Measurements from ENCODE around the gene ATP5ME. TPM values are rescaled to one million over a fixed set of nuclear protein-coding genes. Genes with fewer than 3 reads are reported as not detected.

The ATP5ME gene
- total and polyA plus RNA-seq, 2 experiments from 2014 or later: 177 to 1,438 TPM

- H3K27me3 ChIP-seq: no peaks in the 10 kb centered on the region
- no peak for DNase-seq (ENCODE audit: low read depth in 1 of 2, low spot score in 1 of 2)
- no peak overlapping the region for H3K4me3 ChIP-seq
- H3K4me1 ChIP-seq (ENCODE audit: low read depth): peaks cover 17% of the 10 kb centered on the region
- TF ChIP-seq CTCF (IDR thresholded peaks at IDR 0.05; ENCODE audit: low read depth, low read length): no peak
- H3K27ac ChIP-seq: no peak overlapping the region
- H3K36me3 ChIP-seq: no peaks in the 10 kb centered on the region
- no peaks in the 10 kb centered on the region for H3K9me3 ChIP-seq (ENCODE audit: low read depth)
Observed at GRCh38 chr4:651884-652642, 22.0 kb downstream of the ATP5ME start.

DNA sequence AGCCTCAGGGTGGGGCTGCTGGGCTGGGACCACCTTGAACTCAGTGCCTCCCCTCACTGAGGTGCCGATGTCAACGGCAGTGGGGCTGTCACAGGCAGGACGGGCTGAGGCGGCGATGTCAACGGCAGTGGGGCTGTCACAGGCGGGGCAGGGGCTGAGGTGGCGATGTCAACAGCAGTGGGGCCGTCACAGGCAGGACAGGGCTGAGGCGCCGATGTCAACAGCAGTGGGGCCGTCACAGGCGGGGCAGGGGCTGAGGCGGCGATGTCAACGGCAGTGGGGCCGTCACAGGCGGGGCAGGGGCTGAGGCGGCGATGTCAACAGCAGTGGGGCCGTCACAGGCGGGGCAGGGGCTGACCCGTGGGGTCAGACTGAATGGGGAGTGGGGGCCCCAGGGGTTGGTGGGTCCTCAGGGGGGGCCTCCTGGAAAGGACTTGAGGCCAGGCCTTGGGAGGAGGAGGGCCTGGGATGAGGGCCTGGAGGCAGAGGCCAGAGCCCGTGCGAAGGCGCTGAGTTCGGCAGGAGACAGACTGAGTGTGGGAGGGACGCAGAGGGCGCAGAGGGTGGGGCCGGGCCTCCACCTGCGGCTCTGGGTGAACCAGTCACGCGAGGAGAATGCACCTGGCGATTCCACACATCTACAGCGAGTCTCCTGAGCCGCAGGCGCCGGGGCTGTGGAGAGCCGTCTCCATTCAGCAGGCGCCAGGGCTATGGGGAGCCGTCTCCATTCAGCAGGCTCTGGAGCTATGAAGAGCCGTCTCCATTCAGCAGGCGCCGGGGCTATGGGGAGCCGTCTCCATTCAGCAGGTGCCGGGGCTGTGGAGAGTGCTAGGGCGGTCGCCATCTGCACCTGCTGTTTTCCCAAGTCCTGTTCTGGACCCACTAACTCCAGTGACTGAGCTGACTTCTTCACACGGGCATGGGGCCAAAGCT is 22.9 kb downstream of the ATP5ME start:
- peaks cover 17% of the 10 kb centered on the region for H3K4me1 ChIP-seq (ENCODE audit: low read depth)

DNA sequence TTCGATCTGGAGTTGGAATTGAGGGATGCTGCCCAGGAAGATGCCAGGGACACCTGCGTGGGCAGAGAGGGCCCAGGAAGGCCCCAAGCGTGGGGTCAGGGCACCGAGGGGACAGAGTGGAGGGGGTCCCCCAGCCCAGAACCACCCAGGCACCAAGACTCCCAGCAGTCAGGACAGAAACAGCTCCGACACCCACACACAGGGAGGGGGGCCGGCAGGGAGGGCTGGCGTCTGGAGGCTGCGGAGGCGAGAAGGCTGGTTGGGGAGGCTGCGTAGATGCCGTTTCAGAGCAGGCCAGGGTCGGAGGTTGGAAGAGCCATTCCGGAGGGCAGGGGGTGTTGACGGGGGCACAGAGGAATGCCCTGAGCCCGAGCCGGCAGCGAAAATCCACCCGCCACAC is 23.6 kb downstream of the ATP5ME start:
- H3K27ac ChIP-seq: no peak overlapping the region
- DNase-seq (ENCODE audit: low read depth in 1 of 2, low spot score in 1 of 2): no peak
- H3K4me1 ChIP-seq (ENCODE audit: low read depth): peaks cover 17% of the 10 kb centered on the region
- H3K4me3 ChIP-seq: no peak overlapping the region
- no peaks in the 10 kb centered on the region for H3K36me3 ChIP-seq
- H3K9me3 ChIP-seq (ENCODE audit: low read depth): no peaks in the 10 kb centered on the region
- TF ChIP-seq CTCF (IDR thresholded peaks at IDR 0.05; ENCODE audit: low read depth, low read length): no peak
- no peaks in the 10 kb centered on the region for H3K27me3 ChIP-seq

More for the DNA sequence above, 22.9 kb downstream of the ATP5ME start:
- Histone ChIP-seq H3K9me3 (ENCODE audit: low read depth) (no peaks in the 10 kb centered on the region), H3K27me3 (no peaks in the 10 kb centered on the region), H3K36me3 (no peaks in the 10 kb centered on the region), H3K4me3 (no peak overlapping the region), H3K27ac (no peak overlapping the region)
- DNase-seq (ENCODE audit: low read depth in 1 of 2, low spot score in 1 of 2): no peak
- TF ChIP-seq CTCF (IDR thresholded peaks at IDR 0.05; ENCODE audit: low read depth, low read length): no peak

DNA sequence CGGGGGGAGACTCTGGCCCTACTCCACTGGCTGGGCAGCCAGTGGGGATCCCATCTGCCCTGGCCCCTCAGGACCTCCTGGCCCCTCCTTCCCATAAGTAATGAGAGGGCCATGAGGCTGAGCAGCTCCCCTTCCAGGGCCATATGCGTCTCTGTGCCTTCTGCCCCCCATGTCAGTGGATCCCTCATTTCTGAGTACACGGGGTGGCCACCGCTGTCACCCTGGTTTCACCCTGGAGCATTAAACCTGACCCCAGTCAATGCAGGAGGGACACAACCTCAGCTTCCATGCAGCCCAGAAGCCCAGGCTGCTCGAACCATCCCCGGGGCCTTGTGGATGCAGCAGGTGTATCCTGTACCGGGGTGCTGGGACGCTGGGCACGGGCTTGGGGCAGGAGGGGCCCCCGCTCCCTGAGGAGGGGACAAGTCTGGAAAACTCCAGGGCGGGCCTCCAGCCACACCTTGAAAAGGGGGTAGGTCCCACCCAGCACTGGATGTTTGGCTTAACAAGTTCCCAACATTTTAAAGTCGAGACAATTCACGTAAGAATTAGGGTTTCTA is 24.2 kb downstream of the ATP5ME start:
- Histone ChIP-seq H3K4me3 (no peak overlapping the region), H3K4me1 (ENCODE audit: low read depth) (peaks cover 17% of the 10 kb centered on the region), H3K27me3 (no peaks in the 10 kb centered on the region), H3K27ac (no peak overlapping the region), H3K9me3 (ENCODE audit: low read depth) (no peaks in the 10 kb centered on the region), H3K36me3 (no peaks in the 10 kb centered on the region)
- DNase-seq (ENCODE audit: low read depth in 1 of 2, low spot score in 1 of 2): no peak
- TF ChIP-seq CTCF (IDR thresholded peaks at IDR 0.05; ENCODE audit: low read depth, low read length): no peak

DNA sequence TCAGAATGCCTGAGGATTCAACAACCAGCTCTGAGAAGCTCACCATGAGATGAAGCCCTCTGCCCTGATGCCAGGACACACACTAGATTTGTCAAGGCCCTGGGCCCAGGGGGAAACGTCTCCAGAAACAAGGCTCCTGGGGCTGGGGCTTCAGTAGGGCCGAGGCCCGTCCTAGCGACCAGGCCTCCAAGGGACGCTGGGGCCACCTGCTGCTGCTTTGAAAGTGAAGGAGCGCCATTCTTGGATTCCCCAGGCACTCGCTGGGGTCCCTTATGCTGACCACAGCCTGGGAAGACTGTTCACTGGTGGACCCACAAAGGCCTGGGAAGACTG is 24.8 kb downstream of the ATP5ME start:
- peaks cover 17% of the 10 kb centered on the region for H3K4me1 ChIP-seq (ENCODE audit: low read depth)
- no peaks in the 10 kb centered on the region for H3K27me3 ChIP-seq
- H3K9me3 ChIP-seq (ENCODE audit: low read depth): no peaks in the 10 kb centered on the region
- no peak for TF ChIP-seq CTCF (IDR thresholded peaks at IDR 0.05; ENCODE audit: low read depth, low read length)
- H3K4me3 ChIP-seq: no peak overlapping the region
- no peaks in the 10 kb centered on the region for H3K36me3 ChIP-seq
- H3K27ac ChIP-seq: no peak overlapping the region
- no peak for DNase-seq (ENCODE audit: low read depth in 1 of 2, low spot score in 1 of 2)
